Left lung (tissue), 10 donors: ENCODE results near the gene TLDC2. TPM values are rescaled to one million over a fixed set of nuclear protein-coding genes. Genes with fewer than 3 reads are reported as not detected.
"Not testable (repeated sequence)": the region's sequence is repeated elsewhere in the genome, so short reads cannot be mapped to it uniquely, and the experiment has no call there.

Source experiments
- ATAC-seq: fragments of 200-7000 bp; cut with Tn5 transposase; one replicate; pipeline ENCODE4 v1.9.1; 2020; ENCODE audit warnings: moderate library complexity
- DNase-seq, 4 donors: peaks; one replicate each; pipeline ENCODE4 v3.0.0-alpha.2; 2013 to 2020
- H3K27ac ChIP-seq, 2 donors: fragments of 200-600 bp; sonication (generic) in 1 of 2; one replicate each; pipeline versions ENCODE4 v1.5.0 to v1.8.0; 2020 to 2021
- H3K27me3 ChIP-seq, 2 donors: fragments of 200-600 bp; sonication (generic) in 1 of 2; one replicate each; pipeline versions ENCODE4 v1.5.0 to v1.8.0; 2020 to 2021
- H3K36me3 ChIP-seq, 2 donors: fragments of 200-600 bp; sonication (generic) in 1 of 2; one replicate each; pipeline versions ENCODE4 v1.5.0 to v1.8.0; 2020 to 2021
- H3K4me1 ChIP-seq, 2 donors: fragments of 200-600 bp; one replicate each; pipeline ENCODE4 v1.8.0; 2021
- H3K4me3 ChIP-seq, 2 donors: fragments of 200-600 bp; sonication (generic) in 1 of 2; one replicate each; pipeline versions ENCODE4 v1.5.0 to v1.8.0; 2020 to 2021; ENCODE audit warnings: mild to moderate bottlenecking in 1 of 2
- H3K9me3 ChIP-seq, 2 donors: fragments of 200-600 bp; sonication (generic) in 1 of 2; one replicate each; pipeline versions ENCODE4 v1.5.0 to v1.8.0; 2020 to 2021
- CTCF ChIP-seq, 2 donors: fragments of 200-600 bp; sonication (generic) in 1 of 2; IDR thresholded peaks; one replicate each; pipeline versions ENCODE4 v1.5.0 to v1.8.0; 2021; ENCODE audit warnings: antibody characterized with exemption in 2 of 2
- intact Hi-C, 2 donors: fragments of 100-400 bp; cut with DNase I; formaldehyde crosslinking; loops; one replicate each; pipeline versions ENCODE4 v1.11.2 to v1.14.2; 2022
- polyA plus RNA-seq, 6 donors: library from polyadenylated mRNA; unstranded; fragments of 120-200 nt; gene quantifications; one replicate each; pipeline ENCODE4 v1.2.1, GENCODE V29; 2013; ENCODE audit not compliant: insufficient read length in 6 of 6
- total RNA-seq, 2 donors: library from RNA; stranded (reverse); fragmentation: NEBNext Ultra II Directional; extraction: Animal tissue kit (Norgen Biotek cat#: 25700); gene quantifications; one replicate each; pipeline ENCODE4 v1.2.1, GENCODE V29; 2021
- donor health status: DM: no; HTN: yes; CAD: no.
- donor health status: DM: no; HTN: no; CAD: no.

The TLDC2 gene
- total and polyA plus RNA-seq, 8 donors, result 0.29 to 2.5 (median 1.6) TPM

- no peak for TF ChIP-seq CTCF (IDR thresholded peaks at IDR 0.05)
- Histone ChIP-seq H3K36me3 (peaks cover 0 to 99% of the 10 kb centered on the region in 2 donors), H3K27me3 (no peaks in the 10 kb centered on the region), H3K27ac (no peak overlapping the region), H3K4me3 (no peak overlapping the region), H3K4me1 (peaks cover 3 to 50% of the 10 kb centered on the region in 2 donors), H3K9me3 (no peaks in the 10 kb centered on the region)
- no peak for ATAC-seq
- intact Hi-C loops, result no loop called here
- no peak for DNase-seq
Measured at GRCh38 chr20:36929290-36929689, 53.4 kb downstream of the TLDC2 start.

GRCh38 chr20:36929691-36930090 lies 53.8 kb downstream of the TLDC2 start:
- intact Hi-C loops, result no loop called here
- DNase-seq (no peak), ATAC-seq (no peak)
- H3K4me1 ChIP-seq, result peaks cover 3 to 52% of the 10 kb centered on the region in 2 donors
- no peaks in the 10 kb centered on the region for H3K9me3 ChIP-seq
- no peak overlapping the region for H3K4me3 ChIP-seq
- TF ChIP-seq CTCF (IDR thresholded peaks at IDR 0.05), result no peak
- peaks cover 0 to 99% of the 10 kb centered on the region in 2 donors for H3K36me3 ChIP-seq
- no peak overlapping the region for H3K27ac ChIP-seq
- no peaks in the 10 kb centered on the region for H3K27me3 ChIP-seq

- H3K4me3 ChIP-seq, H3K9me3 ChIP-seq, intact Hi-C loops, H3K27me3 ChIP-seq: not testable (repeated sequence)
- ATAC-seq (peak; percentile 35), DNase-seq (peak in 1 of 4 donors; percentile 37)
- Histone ChIP-seq H3K36me3 (peaks cover 0 to 99% of the 10 kb centered on the region in 2 donors), H3K4me1 (peaks cover 5 to 61% of the 10 kb centered on the region in 2 donors), H3K27ac (peak overlapping the region in 1 of 2 donors; percentile 4)
Measured at GRCh38 chr20:36932067-36932466, 56.1 kb downstream of the TLDC2 start.

- peaks cover 9 to 68% of the 10 kb centered on the region in 2 donors for H3K4me1 ChIP-seq
- DNase-seq (no peak), ATAC-seq (peak; percentile 48)
- no peaks in the 10 kb centered on the region for H3K9me3 ChIP-seq
- H3K36me3 ChIP-seq, result peaks cover 0 to 98% of the 10 kb centered on the region in 2 donors
- no peaks in the 10 kb centered on the region for H3K27me3 ChIP-seq
- intact Hi-C loops, result no loop called here
- no peak overlapping the region for H3K4me3 ChIP-seq
- no peak for TF ChIP-seq CTCF (IDR thresholded peaks at IDR 0.05)
- H3K27ac ChIP-seq, result peak overlapping the region in 1 of 2 donors; percentile 10
Measured at GRCh38 chr20:36932476-36933426, 56.8 kb downstream of the TLDC2 start.

GRCh38 chr20:36933571-36933970 lies 57.6 kb downstream of the TLDC2 start:
- Histone ChIP-seq H3K4me1 (peaks cover 9 to 76% of the 10 kb centered on the region in 2 donors), H3K36me3 (peaks cover 0 to 98% of the 10 kb centered on the region in 2 donors)
- H3K27me3 ChIP-seq, ATAC-seq, H3K4me3 ChIP-seq, DNase-seq, H3K27ac ChIP-seq, H3K9me3 ChIP-seq, intact Hi-C loops: not testable (repeated sequence)

- no peak for ATAC-seq
- intact Hi-C loops, result no loop called here
- peaks cover 12 to 90% of the 10 kb centered on the region in 2 donors for H3K4me1 ChIP-seq
Measured at GRCh38 chr20:36936341-36936740, 60.4 kb downstream of the TLDC2 start.

GRCh38 chr20:36936761-36937401 lies 60.9 kb downstream of the TLDC2 start:
- DNase-seq, H3K27me3 ChIP-seq, H3K9me3 ChIP-seq, intact Hi-C loops, H3K4me3 ChIP-seq: not testable (repeated sequence)
- H3K27ac ChIP-seq, result peak overlapping the region; percentile 5 to 10
- peaks cover 12 to 90% of the 10 kb centered on the region in 2 donors for H3K4me1 ChIP-seq
- ATAC-seq, result peak; percentile 30
- peaks cover 0 to 98% of the 10 kb centered on the region in 2 donors for H3K36me3 ChIP-seq

More at GRCh38 chr20:36936341-36936740, 60.4 kb downstream of the TLDC2 start:
- Histone ChIP-seq H3K36me3 (peaks cover 0 to 98% of the 10 kb centered on the region in 2 donors), H3K9me3 (no peaks in the 10 kb centered on the region), H3K27me3 (no peaks in the 10 kb centered on the region), H3K27ac (peak overlapping the region; percentile 5 to 10), H3K4me3 (no peak overlapping the region)
- TF ChIP-seq CTCF (IDR thresholded peaks at IDR 0.05), result no peak
- no peak for DNase-seq
